Amniotic epithelial cell (primary cell): ENCODE data around the gene MMP15.
"Not testable (repeated sequence)": the region's sequence is repeated elsewhere in the genome, so short reads cannot be mapped to it uniquely, and the experiment has no call there.

ENCODE experiments used
- DNase-seq: peaks from one replicate; pipeline ENCODE4 v3.0.0-alpha.2; 2010; ENCODE audit warnings: low read depth

Gene MMP15

GRCh38 chr16:58086381-58087208 is 61.0 kb downstream of the MMP15 start:
- no peak for DNase-seq

GRCh38 chr16:58087209-58087913 is 61.8 kb downstream of the MMP15 start:
- DNase-seq, result no peak

GRCh38 chr16:58088091-58088490 is 62.5 kb downstream of the MMP15 start:
- DNase-seq, result no peak

GRCh38 chr16:58090396-58090795 is 64.8 kb downstream of the MMP15 start:
- DNase-seq, result not testable (repeated sequence)

GRCh38 chr16:58094026-58094425 is 68.5 kb downstream of the MMP15 start:
- DNase-seq, result no peak

GRCh38 chr16:58094791-58095574 is 69.4 kb downstream of the MMP15 start:
- DNase-seq, result no peak

DNA sequence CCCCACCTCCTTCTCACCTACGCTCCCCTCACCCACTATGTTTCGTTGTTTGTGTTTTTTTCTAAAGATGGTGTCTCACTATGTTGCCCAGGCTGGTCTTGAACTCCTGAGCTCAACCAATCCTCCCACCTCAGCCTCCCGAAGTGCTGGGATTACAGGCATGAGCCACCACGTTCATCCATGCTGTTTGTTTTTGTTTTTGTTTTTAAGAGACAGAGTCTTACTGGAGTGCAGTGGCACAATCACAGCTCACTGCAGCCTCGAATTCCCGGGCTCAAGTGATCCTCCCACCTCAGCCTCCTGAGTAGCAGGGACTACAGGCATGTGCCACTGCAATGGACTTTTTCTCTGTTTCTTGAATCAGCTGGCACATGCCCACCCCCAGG is 70.0 kb downstream of the MMP15 start:
- DNase-seq, result not testable (repeated sequence)

- DNase-seq, result no peak
These were observed 70.7 kb downstream of the MMP15 start for GRCh38 chr16:58096249-58096648.
